KG1 (cell line): ENCODE data around the gene LRWD1.
A peak's percentile ranks its signal among the peaks of the same experiment; 100 is the strongest.

ENCODE experiments used
- DNase-seq: peaks from one replicate; lab custom pipeline; 2025; lab: John Stamatoyannopoulos, UW

Gene LRWD1

DNA sequence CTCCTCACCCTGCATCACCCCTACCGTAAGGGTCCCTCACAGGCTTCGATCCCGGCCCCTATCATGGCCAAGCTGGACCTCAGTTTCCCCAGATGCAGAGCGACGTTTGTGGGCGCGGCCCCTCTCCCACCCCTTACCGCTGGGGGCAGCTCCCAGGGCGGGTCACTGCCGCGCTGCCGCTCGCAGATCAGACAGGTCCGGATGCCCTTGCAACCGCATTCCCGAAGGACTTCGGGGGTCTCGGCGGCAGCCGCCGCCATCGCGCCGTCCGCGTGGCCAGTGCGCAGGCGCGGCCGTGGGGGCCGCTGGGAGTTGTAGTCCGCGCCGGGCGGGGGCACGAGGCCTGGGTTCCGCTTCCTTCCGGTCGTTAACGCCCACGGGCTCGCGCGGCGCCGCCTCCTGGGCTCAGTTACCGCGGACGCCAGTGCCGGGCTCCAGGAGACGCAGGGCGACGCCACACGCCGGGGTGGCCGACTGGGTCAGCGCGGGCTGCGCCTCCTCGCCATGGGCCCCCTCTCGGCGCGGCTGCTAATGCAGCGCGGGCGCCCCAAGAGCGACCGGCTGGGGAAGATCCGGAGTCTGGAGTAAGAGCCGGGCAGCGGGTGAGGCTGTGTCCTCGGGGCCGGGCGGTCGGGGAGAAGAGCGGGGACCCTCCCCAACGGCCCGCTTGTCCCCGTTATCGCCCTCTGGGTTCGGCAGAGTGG lies at the start of gene LRWD1, which contains the start of gene ALKBH4:
Gene LRWD1 (plus strand): TSS at position 408 of the 704 bp plus-strand sequence. CDS start 97 bp downstream, at position 505.
Gene ALKBH4 (minus strand): TSS at position 287 of the 704 bp plus-strand sequence. CDS start 27 bp downstream, at position 260.
- peak; percentile 41 for DNase-seq

GRCh38 chr7:102415685-102416225 lies 49.0 kb upstream of the LRWD1 start:
- no peak for DNase-seq

DNA sequence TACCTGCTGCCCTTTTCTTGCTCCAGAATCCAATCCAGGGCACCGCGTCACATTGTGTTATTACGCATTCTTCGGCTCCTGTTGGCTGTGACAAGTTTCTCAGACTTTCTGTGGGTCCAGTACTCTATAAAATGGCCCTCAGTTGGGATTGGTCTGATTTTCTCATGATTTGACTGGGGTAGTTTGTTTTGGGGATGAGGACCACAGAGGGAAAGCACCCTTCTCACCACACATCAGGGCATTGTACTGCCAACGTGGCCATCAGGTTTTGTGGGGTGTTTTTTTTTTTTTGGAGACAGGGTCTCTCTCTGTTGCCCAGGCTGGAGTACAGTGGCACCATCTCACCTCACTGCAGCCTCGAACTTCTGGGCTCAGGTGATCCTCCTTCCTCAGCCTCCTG lies 48.4 kb upstream of the LRWD1 start:
- DNase-seq: no peak

- DNase-seq: no peak
Measured at GRCh38 chr7:102417105-102417504, 47.7 kb upstream of the LRWD1 start.

DNA sequence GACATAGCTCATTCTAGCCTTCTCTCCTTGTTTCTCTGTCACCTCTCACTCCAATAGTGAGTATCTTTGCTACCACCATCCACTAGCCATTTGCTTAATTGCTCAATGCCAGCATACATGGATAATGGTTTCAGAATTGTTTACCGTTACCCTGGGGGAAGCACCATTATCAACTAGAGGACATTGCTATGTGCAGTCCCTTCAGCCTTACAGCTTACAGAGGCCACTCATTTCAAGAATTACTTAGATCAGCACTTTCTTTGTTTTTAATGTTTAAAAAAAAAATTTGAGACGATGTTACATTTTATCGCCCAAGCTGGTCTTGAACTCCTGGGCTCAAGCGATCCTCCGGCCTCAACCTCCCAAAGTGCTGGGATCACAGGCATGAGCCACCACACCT lies 46.2 kb upstream of the LRWD1 start:
- DNase-seq: no peak

DNA sequence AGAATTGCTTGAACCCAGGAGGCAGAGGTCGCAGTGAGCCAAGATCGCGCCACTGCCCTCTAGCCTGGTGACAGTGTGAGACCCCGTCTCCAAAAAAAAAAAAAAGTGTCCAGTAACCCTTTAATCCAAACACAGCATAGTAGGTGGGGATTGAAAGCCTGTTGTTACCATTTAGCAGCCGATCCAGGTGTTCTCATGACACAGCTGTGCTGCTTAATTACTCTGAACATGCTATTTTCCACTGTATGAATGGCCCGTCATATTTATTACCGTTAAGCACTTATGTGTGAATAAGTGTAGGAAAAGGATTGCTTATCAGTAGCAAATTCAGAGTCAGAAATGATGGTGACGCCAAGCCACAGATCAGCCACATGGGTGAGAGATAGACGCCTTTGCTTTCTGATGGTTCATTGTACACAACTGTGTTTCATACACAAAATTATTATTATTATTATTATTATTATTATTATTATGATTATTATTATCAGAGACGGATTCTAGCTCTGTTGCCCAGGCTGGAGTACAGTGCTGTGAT lies 43.0 kb upstream of the LRWD1 start:
- no peak for DNase-seq

- no peak for DNase-seq
Measured at GRCh38 chr7:102424129-102424551, 40.6 kb upstream of the LRWD1 start.

- DNase-seq: no peak
Measured at GRCh38 chr7:102424787-102425218, 40.0 kb upstream of the LRWD1 start.

DNA sequence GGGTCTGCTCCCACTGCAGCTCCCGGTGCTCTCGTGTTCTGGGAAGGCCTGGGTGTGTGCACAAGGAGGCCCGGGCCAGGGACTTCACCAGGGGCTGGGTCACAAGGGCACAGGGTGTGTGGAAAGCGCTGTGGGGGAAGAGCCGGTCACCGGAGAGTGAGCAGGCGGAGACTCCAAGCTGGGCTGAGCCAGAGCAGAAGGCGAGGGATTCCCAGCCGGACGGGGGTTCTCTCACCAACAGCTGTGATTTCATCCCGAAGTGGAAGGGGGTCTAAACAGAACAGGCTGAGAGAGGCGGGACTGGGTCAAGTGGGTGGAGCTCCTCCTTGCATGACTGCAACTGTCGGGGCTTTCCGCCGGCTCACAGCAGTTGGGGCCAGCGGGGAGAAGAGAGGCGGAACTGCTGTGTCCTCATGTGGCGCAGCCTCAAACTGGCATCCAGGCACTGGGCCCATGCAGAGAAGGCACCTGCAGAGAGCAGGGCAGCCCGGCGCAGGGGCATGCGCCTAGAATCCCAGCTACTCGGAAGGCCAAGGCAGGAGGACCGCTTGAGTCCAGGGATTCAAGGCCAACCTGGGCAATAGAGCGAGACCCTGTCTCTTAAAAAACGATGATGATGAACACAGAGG lies 39.0 kb upstream of the LRWD1 start:
- no peak for DNase-seq

- no peak for DNase-seq
Measured at GRCh38 chr7:102426268-102427018, 38.3 kb upstream of the LRWD1 start.

GRCh38 chr7:102427019-102427405 lies 37.8 kb upstream of the LRWD1 start:
- DNase-seq: no peak

DNA sequence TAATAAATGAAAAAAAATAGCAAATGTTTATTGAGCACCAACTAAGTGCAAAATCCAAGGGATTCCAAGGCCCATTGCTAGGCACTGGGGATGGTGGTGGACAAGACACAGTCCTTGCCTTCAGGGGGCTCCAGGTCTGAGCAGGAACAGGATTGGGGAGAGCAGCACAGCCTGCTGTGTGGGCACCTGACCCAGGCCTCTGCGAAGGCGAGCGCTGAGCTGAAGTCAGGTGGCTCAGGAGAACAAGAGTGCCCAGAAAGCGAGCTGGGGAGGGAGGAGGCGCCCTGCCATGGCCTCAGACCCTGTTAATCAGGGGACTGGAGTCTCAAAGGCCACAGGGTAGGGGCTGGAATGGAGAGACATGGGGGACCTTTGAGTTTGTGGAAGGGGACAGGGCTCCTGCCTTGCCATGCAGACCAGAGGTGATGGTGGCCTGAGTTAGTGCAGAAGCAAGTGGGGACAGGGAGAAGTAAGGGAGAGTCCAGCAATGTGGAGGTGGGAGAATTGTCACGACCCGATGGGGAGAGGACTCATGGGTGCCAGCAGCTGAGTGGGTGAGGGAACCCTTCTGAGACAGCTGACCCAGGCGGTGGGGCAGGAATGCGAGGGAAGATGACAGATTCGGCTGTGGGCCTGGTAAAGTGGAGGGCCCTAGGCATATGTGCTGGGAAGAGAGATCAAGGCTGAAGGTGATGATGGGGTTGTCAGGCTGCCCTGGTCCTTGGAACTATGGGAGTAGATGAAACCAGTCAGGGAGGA lies 35.5 kb upstream of the LRWD1 start:
- DNase-seq: no peak

DNA sequence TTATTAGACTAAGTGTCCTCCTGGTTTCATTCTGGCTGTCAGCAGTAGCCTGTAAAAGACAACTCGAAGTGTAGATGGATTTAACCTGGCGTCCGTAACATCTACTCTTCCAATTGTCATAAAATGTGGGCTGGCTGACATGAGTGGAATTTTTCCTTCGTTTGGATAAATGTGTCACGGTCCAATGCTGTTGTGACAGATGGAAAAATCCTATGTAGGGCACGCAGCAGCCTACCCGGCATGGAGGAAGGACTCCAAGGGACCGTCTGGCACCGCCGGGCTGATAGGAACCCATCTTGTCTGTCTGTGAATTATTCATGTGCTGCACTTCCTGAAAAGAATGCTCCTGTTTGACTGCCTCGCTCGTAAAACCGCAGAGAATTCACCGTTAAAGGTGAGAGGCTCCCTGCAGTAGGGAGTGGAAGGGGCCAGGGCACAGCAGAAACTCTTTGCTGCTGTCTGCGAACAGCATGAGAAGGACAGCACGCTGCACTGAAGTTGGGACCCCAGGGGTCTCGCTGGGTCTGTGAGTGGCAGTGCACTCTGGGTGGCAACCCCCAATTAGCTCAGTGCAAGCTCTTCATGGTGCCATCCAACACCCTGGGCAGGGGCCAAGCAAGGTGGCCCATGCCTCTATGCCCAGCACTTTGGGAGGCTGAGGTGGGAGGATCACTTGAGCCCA lies 33.0 kb upstream of the LRWD1 start:
- no peak for DNase-seq

DNA sequence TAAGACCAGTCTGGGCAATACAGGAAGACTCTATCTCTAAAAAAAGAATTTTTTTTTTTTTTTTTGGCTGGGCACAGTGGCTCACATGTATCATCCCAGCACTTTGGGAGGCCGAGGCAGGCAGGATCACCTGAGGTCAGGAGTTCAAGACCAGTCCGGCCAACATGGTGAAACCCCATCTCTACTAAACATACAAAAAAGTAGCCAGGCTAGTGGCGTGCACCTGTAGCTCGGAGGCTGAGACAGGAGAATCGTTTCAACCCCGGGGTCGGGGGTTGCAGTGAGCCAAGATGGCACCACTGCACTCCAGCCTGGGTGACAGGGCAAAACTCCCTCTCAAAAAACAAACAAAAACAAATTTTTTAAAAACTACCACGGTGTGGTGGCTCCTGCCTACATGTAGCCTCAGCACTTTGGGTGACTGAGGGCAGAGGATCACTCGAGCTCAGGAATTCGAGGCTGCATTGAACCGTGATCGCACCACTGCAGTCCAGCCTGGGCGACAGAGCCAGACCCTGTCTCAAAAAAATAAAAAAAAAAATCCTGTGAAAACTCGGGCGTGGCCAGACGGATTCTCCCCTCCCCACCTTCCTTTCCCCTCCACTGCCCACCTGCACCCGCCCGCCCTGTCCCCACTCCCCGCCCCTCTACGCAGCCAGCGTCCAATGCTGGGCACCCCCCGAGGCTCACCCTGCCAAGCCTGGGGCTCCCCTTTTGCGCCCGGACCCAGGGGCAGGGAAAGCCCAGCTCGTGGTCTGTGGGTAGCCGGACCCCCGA lies 32.2 kb upstream of the LRWD1 start:
- DNase-seq: no peak

- DNase-seq: no peak
Measured at GRCh38 chr7:102433219-102434038, 31.4 kb upstream of the LRWD1 start, which contains the start of gene ORAI2. TSS of gene ORAI2 (plus strand) at chr7:102433575. CDS start at chr7:102438957, 5,382 bp downstream.

DNA sequence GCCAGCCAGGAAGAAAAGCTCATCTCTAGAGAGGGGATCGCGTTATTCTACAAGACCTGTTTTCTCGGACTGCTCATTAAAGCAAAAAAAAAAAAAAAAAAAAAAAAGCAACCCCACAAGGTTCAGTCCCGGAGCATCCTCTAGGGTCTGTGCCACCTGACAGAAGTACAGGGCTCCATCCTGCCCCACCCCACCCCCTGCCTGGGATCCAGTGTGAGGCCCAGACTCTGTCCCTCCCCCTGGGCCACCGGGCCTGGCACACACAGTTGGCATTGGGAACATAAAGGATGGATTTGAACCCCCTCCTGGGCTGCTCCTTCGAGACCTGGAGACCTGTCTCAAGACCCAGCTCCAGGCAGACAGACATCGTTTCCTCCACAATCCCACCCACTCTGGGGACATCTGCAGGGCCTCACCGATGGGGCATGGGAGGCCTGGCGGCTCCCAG lies 30.7 kb upstream of the LRWD1 start:
- no peak for DNase-seq

DNA sequence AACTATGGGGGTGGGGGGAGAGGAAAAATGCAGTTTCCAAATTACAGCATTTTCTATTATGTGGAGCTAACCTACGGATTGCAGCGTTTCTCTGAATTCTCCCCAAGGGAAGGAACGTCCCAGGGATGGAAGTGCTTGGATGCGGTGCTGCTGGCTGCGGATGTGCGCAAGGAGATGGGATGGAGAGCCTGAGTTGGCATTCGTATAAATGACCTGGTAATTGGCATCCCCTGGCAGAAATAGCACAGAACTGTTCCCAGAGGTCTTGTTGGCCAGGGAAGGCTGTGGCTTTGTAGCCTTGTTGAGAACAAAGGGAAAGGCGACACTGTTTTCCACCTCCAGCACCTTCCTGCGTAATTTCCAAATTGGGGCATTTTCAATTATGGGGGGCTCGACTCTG lies 28.7 kb upstream of the LRWD1 start:
- no peak for DNase-seq

DNA sequence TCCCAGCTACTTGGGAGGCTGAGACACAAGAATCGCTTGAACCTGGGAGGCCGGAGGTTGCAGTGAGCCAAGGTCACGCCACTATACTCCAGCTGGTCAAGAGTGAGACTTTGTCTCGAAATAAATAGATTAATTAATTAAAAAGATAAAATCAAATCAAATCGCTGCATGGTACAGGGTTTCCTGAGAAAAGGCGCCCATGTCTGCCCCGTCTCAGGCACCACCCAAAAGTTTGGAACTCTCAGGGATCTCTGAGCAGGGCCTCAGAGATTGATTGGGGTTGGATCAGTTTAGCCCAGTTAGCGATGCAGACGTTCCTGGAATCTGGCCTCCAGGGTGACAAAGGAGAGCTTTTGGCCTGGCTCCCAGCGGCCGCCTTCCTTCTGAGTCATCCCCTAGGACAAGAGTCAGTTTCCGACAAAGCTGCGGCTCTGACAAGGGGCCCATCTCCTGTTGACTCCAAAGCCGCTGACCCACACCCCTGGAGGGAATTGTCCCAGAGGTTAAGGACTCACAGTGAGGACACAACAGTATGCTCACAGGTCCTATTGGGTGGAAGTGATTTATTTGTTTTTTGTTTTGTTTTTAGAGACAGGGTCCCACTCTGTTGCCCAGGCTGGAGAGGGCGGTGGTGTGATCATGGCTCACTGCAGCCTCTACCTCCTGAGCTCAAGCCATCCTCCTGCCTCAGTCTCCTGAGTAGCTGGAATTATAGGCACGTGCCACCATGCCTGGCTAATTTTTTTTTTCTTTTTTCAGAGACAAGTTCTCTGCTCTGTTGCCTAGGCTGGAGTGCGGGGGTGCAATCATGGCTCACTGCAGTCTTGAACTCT lies 24.6 kb upstream of the LRWD1 start:
- no peak for DNase-seq
